Aorta (tissue), 5 donors: ENCODE measurements around the gene SPSB2. TPM values are rescaled to one million over a fixed set of nuclear protein-coding genes. Genes with fewer than 3 reads are reported as not detected.
A peak's percentile ranks its signal among the peaks of the same experiment; 100 is the strongest.

ENCODE experiments used
- ATAC-seq: fragments of 200-7000 bp; cut with Tn5 transposase; one replicate; pipeline ENCODE4 v1.9.1; 2022; ENCODE audit warnings: moderate library complexity; ENCODE audit not compliant: low FRiP score
- DNase-seq, 2 donors: peaks; one replicate each; pipeline ENCODE4 v3.0.0-alpha.2; 2020
- H3K27ac ChIP-seq, 2 donors: one replicate each; pipeline ENCODE4 v1.5.1; 2013; ENCODE audit warnings: low read length in 2 of 2, mild to moderate bottlenecking in 2 of 2, moderate library complexity in 2 of 2, control low read depth in 1 of 2, inconsistent platforms in 1 of 2, low read depth in 1 of 2
- H3K27me3 ChIP-seq, 2 donors: one replicate each; pipeline ENCODE4 v1.6.1; 2013; ENCODE audit warnings: control low read depth in 1 of 2, low read length in 1 of 2, mild to moderate bottlenecking in 1 of 2, moderate library complexity in 1 of 2; ENCODE audit not compliant: insufficient read depth in 2 of 2, control insufficient read depth in 1 of 2
- H3K36me3 ChIP-seq, 2 donors: one replicate each; pipeline ENCODE4 v1.6.1; 2013; ENCODE audit warnings: control low read depth in 1 of 2, low read length in 1 of 2, mild to moderate bottlenecking in 1 of 2; ENCODE audit not compliant: insufficient read depth in 2 of 2, control insufficient read depth in 1 of 2
- H3K4me1 ChIP-seq, 2 donors: one replicate each; pipeline ENCODE4 v1.6.1; 2013; ENCODE audit warnings: low read length in 2 of 2, control low read depth in 1 of 2, mild to moderate bottlenecking in 1 of 2, moderate library complexity in 1 of 2; ENCODE audit not compliant: insufficient read depth in 2 of 2, control insufficient read depth in 1 of 2
- H3K4me3 ChIP-seq, 2 donors: one replicate each; pipeline ENCODE4 v1.5.1; 2013; ENCODE audit warnings: low read length in 2 of 2, control low read depth in 1 of 2, mild to moderate bottlenecking in 1 of 2
- H3K9me3 ChIP-seq: one replicate; pipeline ENCODE4 v1.6.1; 2013; ENCODE audit warnings: mild to moderate bottlenecking, low read length; ENCODE audit not compliant: control insufficient read depth
- WGBS, 2 donors: extraction: QIAGEN DNeasy Blood & Tissue Kit; methylation state at CpG; one replicate each; pipeline ENCODE4 v1.1.7; 2013; 5-methylcytosine and 5-hydroxymethylcytosine counted together
- intact Hi-C, 2 donors: fragments of 100-400 bp; cut with DNase I; formaldehyde crosslinking; loops; one replicate each; pipeline versions ENCODE4 v1.14.2 to v1.15.0; 2022
- polyA plus RNA-seq, 2 donors: library from polyadenylated mRNA; stranded (reverse); fragments of 200-250 nt; gene quantifications; one replicate each; pipeline ENCODE4 v1.2.3, GENCODE V29; 2013
- total RNA-seq, 2 donors: library from RNA; stranded (reverse); fragmentation: NEBNext Ultra II Directional; extraction: Animal tissue kit (Norgen Biotek cat#: 25700); gene quantifications; one replicate each; pipeline ENCODE4 v1.2.1, GENCODE V29; 2021
- donor health status: healthy with polysubstance abuse.
- donor health status: Bipolar disorder and iron deficiency.
- donor health status: DM: no; HTN: no; CAD: no.
- donor health status: DM: no; HTN: no; CAD: no.
- donor health status: DM: yes; HTN: yes; CAD: no.

SPSB2 gene
- total and polyA plus RNA-seq, 4 donors: 4.2 to 14.3 (median 10.7) TPM

- H3K36me3 ChIP-seq: peaks cover 0 to 6% of the 10 kb centered on the region in 2 donors
- WGBS, 2 donors: 84 to 87% methylated on average over 5 of the region's 5 CpGs
- no peak for DNase-seq
- no peaks in the 10 kb centered on the region for H3K27me3 ChIP-seq
- no peak for ATAC-seq
- H3K4me3 ChIP-seq: no peak overlapping the region
- no peaks in the 10 kb centered on the region for H3K9me3 ChIP-seq
- intact Hi-C loops: no loop called here
- no peak overlapping the region for H3K27ac ChIP-seq
- H3K4me1 ChIP-seq: no peaks in the 10 kb centered on the region
Observed at GRCh38 chr12:6834873-6835272, 38.2 kb downstream of the SPSB2 start.

DNA sequence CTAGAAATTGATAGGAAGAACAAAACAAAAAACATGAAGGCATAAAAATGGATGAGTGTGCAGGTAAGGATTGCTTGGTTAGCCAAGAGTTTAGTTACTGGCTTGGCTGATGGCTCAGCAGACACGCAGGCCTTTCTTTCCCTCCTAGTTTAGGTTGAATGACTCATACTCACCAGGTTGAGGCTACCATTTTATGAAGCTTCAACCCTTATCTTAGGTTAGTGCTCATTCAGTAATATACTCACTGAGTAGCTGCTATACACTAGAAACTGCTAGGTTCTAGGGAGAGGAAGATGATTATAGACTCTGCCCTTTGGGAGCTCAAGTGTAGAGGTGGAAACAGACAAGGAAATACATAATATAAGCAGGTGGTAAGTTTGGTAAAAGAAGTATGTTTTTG is 38.8 kb downstream of the SPSB2 start:
- H3K36me3 ChIP-seq: peaks cover 0 to 5% of the 10 kb centered on the region in 2 donors
- H3K4me3 ChIP-seq: no peak overlapping the region

GRCh38 chr12:6833189-6833890 is 39.8 kb downstream of the SPSB2 start:
- intact Hi-C loops: no loop called here
- Histone ChIP-seq H3K9me3 (no peaks in the 10 kb centered on the region), H3K4me3 (no peak overlapping the region), H3K27ac (no peak overlapping the region), H3K4me1 (no peaks in the 10 kb centered on the region), H3K36me3 (peaks cover 0 to 2% of the 10 kb centered on the region in 2 donors), H3K27me3 (no peaks in the 10 kb centered on the region)
- DNase-seq: peak in 1 of 2 donors; percentile 41
- 56 to 58% methylated on average over 6 of the region's 6 CpGs for WGBS, 2 donors
- ATAC-seq: no peak

More for the DNA sequence above, 38.8 kb downstream of the SPSB2 start:
- DNase-seq: no peak
- Histone ChIP-seq H3K4me1 (no peaks in the 10 kb centered on the region), H3K27ac (no peak overlapping the region), H3K27me3 (no peaks in the 10 kb centered on the region), H3K9me3 (no peaks in the 10 kb centered on the region)
- no peak for ATAC-seq
- intact Hi-C loops: no loop called here
- WGBS, 2 donors: 70 to 82% methylated on average over 1 of the region's 1 CpG

GRCh38 chr12:6832125-6832524 is 41.0 kb downstream of the SPSB2 start:
- 90 to 92% methylated on average over 4 of the region's 4 CpGs for WGBS, 2 donors
- peaks cover 0 to 2% of the 10 kb centered on the region in 2 donors for H3K36me3 ChIP-seq
- DNase-seq (no peak), ATAC-seq (no peak)
- H3K9me3 ChIP-seq: no peaks in the 10 kb centered on the region
- no peaks in the 10 kb centered on the region for H3K27me3 ChIP-seq
- no peak overlapping the region for H3K27ac ChIP-seq
- no peaks in the 10 kb centered on the region for H3K4me1 ChIP-seq
- intact Hi-C loops: no loop called here
- H3K4me3 ChIP-seq: no peak overlapping the region

DNA sequence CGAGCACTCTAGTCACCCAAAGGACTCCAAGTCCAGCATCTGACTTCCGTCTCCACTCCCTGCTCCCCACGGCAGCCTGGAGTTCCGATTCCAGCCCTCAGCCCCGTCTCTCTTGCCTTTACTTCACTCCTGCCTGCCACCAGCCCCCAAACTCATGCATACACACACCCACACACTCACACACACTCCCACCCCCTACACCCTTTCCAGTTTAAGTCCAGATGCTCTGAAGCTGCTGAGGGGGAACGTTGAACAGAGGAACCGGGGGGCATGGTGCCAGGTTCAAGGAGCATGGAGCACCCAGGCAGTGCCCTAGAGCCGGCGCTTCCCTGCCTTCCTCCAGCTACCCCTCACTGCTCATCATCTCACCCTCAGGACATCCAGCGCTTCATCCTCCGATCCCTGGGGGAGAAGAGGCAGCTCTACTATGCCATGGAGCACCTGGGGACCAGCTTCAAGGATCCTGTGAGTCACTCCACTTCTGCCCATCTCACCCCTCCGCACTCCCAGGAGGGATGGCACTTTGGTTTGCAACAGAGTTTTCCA is 41.6 kb downstream of the SPSB2 start:
- no peak for ATAC-seq
- no peak overlapping the region for H3K27ac ChIP-seq
- peak in 1 of 2 donors; percentile 41 for DNase-seq
- 78 to 82% methylated on average over 12 of the region's 12 CpGs for WGBS, 2 donors
- H3K4me1 ChIP-seq: no peaks in the 10 kb centered on the region
- H3K36me3 ChIP-seq: peaks cover 0 to 2% of the 10 kb centered on the region in 2 donors
- H3K4me3 ChIP-seq: no peak overlapping the region
- no peaks in the 10 kb centered on the region for H3K27me3 ChIP-seq
- no peaks in the 10 kb centered on the region for H3K9me3 ChIP-seq
- intact Hi-C loops: no loop called here

GRCh38 chr12:6830999-6831398 is 42.1 kb downstream of the SPSB2 start:
- no peak for ATAC-seq

DNA sequence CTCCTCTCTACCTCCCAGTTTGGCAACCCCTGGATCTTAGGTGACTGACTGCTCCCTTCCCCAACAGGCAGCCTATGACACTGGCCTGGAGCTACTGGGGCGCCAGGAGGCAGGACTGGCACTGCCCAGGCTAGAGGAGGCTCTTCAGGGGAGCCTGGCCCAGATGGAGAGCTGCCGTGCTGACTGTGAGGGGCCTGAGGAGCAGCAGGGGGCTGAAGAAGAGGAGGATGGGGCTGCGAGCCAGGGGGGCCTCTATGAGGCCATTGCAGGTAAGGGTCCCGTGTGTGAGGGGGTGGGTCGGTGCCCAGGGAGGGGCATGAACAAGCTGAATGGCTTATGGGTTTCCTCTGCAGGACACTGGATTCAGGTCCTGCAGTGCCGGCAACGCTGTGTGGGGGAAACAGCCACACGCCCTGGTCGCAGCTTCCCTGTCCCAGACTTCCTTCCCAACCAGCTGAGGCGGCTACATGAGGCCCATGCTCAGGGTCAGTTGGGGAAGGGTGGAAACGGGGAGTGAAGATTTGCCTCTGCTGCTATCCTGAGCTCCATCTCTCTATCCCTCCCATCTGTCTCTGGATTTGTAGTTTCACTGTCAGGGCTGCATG is 42.7 kb downstream of the SPSB2 start:
- 83 to 84% methylated on average over 11 of the region's 11 CpGs for WGBS, 2 donors
- Histone ChIP-seq H3K4me3 (no peak overlapping the region), H3K36me3 (peaks cover 0 to 2% of the 10 kb centered on the region in 2 donors), H3K9me3 (no peaks in the 10 kb centered on the region), H3K4me1 (no peaks in the 10 kb centered on the region), H3K27me3 (no peaks in the 10 kb centered on the region), H3K27ac (no peak overlapping the region)
- DNase-seq (peak; percentile 47 to 71), ATAC-seq (no peak)
- intact Hi-C loops: no loop called here

More at GRCh38 chr12:6830999-6831398, 42.1 kb downstream of the SPSB2 start:
- peak in 1 of 2 donors; percentile 38 for DNase-seq
- Histone ChIP-seq H3K4me3 (no peak overlapping the region), H3K4me1 (no peaks in the 10 kb centered on the region), H3K27me3 (no peaks in the 10 kb centered on the region), H3K27ac (no peak overlapping the region), H3K9me3 (no peaks in the 10 kb centered on the region), H3K36me3 (peaks cover 0 to 2% of the 10 kb centered on the region in 2 donors)
- intact Hi-C loops: no loop called here
- 80 to 84% methylated on average over 6 of the region's 6 CpGs for WGBS, 2 donors

DNA sequence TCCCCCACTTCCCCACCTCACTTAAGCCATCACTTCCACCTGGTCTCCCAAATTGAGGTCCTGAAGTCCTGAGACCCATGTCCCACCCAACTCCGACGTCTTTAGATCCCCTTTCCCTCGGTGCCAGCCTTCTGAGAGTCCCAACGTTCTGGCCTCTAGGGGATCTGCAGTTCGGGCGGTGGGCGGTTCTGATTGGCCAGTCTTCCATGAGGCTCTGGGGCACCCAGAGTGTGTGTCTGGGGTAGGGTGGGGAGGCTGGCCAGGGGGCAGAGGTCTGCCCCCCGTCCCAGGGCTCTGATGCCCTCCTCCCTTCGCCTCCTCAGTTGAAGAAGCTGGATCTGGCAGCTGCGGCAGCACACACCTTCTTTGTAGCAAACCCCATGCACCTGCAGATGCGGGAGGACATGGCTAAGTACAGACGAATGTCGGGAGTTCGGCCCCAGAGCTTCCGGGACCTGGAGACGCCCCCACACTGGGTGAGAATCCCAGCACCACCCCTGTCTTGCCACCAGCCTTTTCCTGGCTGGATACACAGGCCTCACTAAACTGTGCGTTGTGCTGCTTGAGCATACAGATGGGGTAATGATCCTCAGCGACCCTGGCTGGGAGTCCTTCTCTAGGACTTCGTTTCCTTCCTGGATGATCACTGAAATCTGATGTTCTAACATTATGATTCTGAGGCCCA is 43.4 kb downstream of the SPSB2 start:
- peak overlapping the region; percentile 90 to 92 for H3K4me3 ChIP-seq
- H3K27ac ChIP-seq: peak overlapping the region in 1 of 2 donors; percentile 71
- ATAC-seq: no peak
- no peaks in the 10 kb centered on the region for H3K9me3 ChIP-seq
- no peaks in the 10 kb centered on the region for H3K4me1 ChIP-seq
- peaks cover 0 to 2% of the 10 kb centered on the region in 2 donors for H3K36me3 ChIP-seq
- peak in 1 of 2 donors; percentile 53 for DNase-seq
- intact Hi-C loops: loop anchor here (5.0 to 10.0 kb wide), 4 partner anchors 77 to 215 kb away; partner anchors contain the start of gene MLF2 (in 2 of the 2)
- no peaks in the 10 kb centered on the region for H3K27me3 ChIP-seq
- 13 to 17% methylated on average over 19 of the region's 19 CpGs for WGBS, 2 donors
